GM12878 (cell line): ENCODE results near the gene COL15A1. TPM values are rescaled to one million over a fixed set of nuclear protein-coding genes. Genes with fewer than 3 reads are reported as not detected.

Source experiments
- ATAC-seq: fragments of 200-7000 bp; cut with Tn5 transposase; 3 replicates; pipeline ENCODE4 v1.9.1; 2020; ENCODE audit warnings: mild to moderate bottlenecking, moderate library complexity
- BruUV-seq: library from RNA; stranded (reverse); fragments of 400-500 nt; replicated peaks from 2 replicates; lab custom pipeline; 2021; lab: Mats Ljungman, UMichigan
- CTCF ChIA-PET: fragments of 300-600 bp; sonication (Branson Sonifier 250); formaldehyde crosslinking; extraction: SDS; loops from one replicate; lab custom pipeline; 2021; ENCODE audit warnings: inconsistent platforms; lab: Yijun Ruan, JAX
- POLR2A ChIA-PET: fragments of 350-600 bp; formaldehyde crosslinking; extraction: SDS; loops from one replicate; lab custom pipeline; 2021; ENCODE audit warnings: inconsistent platforms; lab: Charles Lee
- RAD21 ChIA-PET: fragments of 300-600 bp; sonication (Branson Sonifier 250); formaldehyde crosslinking; loops from one replicate; lab custom pipeline; 2023; ENCODE audit warnings: antibody characterized with exemption; ENCODE audit not compliant: unreplicated experiment; lab: Charles Lee
- SMC1A ChIA-PET: fragments of 300-600 bp; sonication (Branson Sonifier 250); formaldehyde crosslinking; loops from one replicate; lab custom pipeline; 2023; ENCODE audit not compliant: unreplicated experiment, uncharacterized antibody; lab: Charles Lee
- DNase-seq: peaks from one replicate; pipeline ENCODE4 v3.0.0-alpha.2; 2011; ENCODE audit warnings: low read depth, low spot score
- FAIRE-seq: peaks from 3 replicates; lab custom pipeline; 2011; peaks lifted over from hg19 to GRCh38; lab: Jason Lieb, UNC
- H2AFZ ChIP-seq: 2 replicates; pipeline ENCODE4 v1.6.0; 2011; ENCODE audit warnings: low read depth, low read length, control low read depth; ENCODE audit not compliant: control insufficient read depth
- H3K27ac ChIP-seq: 2 replicates; pipeline ENCODE4 v1.5.1; 2011; ENCODE audit warnings: control low read depth; ENCODE audit not compliant: control insufficient read depth, insufficient read depth
- H3K27me3 ChIP-seq, 2 experiments: replicated peaks in 1 of 2; 2 replicates each; pipeline versions ENCODE4 v1.6.0 to v1.6.1; 2011; ENCODE audit warnings: low read length in 1 of 2; ENCODE audit not compliant: control insufficient read depth in 2 of 2, insufficient read depth in 2 of 2
- H3K36me3 ChIP-seq, 2 experiments: 2 replicates each; pipeline ENCODE4 v1.5.1; 2011; ENCODE audit warnings: low read length in 1 of 2; ENCODE audit not compliant: control insufficient read depth in 2 of 2, insufficient read depth in 2 of 2
- H3K4me1 ChIP-seq: 2 replicates; pipeline ENCODE4 v1.6.1; 2011; ENCODE audit warnings: mild to moderate bottlenecking, low read length, moderate library complexity, mixed read lengths; ENCODE audit not compliant: control insufficient read depth, insufficient read depth
- H3K4me2 ChIP-seq: 2 replicates; pipeline ENCODE4 v1.6.0; 2011; ENCODE audit warnings: control low read depth; ENCODE audit not compliant: control insufficient read depth, insufficient read depth
- H3K4me3 ChIP-seq: fragments of 200-600 bp; sonication (generic); 2 replicates; pipeline ENCODE4 v1.5.1; 2016
- H3K79me2 ChIP-seq: 2 replicates; pipeline ENCODE4 v1.6.0; 2011; ENCODE audit warnings: low read length; ENCODE audit not compliant: control insufficient read depth, insufficient read depth
- H3K9ac ChIP-seq: 2 replicates; pipeline ENCODE4 v1.8.0; 2011; ENCODE audit warnings: low read length, control low read depth, mixed read lengths; ENCODE audit not compliant: control insufficient read depth, insufficient read depth
- H3K9me3 ChIP-seq: replicated peaks from 3 replicates; pipeline ENCODE4 v1.5.1; 2011; ENCODE audit warnings: mild to moderate bottlenecking, low read length; ENCODE audit not compliant: control insufficient read depth, insufficient read depth
- H4K20me1 ChIP-seq: 2 replicates; pipeline ENCODE4 v1.6.0; 2011; ENCODE audit not compliant: control insufficient read depth, insufficient read depth
- ATF2 ChIP-seq: IDR thresholded peaks from 2 replicates; pipeline ENCODE4 v1.6.1; 2012; ENCODE audit warnings: low read length, inconsistent platforms
- MEF2B ChIP-seq: fragments of 450-650 bp; IDR thresholded peaks from 2 replicates; pipeline ENCODE4 v1.6.1; 2018; ENCODE audit warnings: mild to moderate bottlenecking, moderate library complexity; ENCODE audit not compliant: partially characterized antibody, poor library complexity, severe bottlenecking
- NR2C2 ChIP-seq: IDR thresholded peaks from 2 replicates; pipeline ENCODE4 v1.6.1; 2011; ENCODE audit warnings: borderline replicate concordance, low read depth; ENCODE audit not compliant: control insufficient read depth, insufficient read length
- NR2F1 ChIP-seq: fragments of 450-650 bp; conservative IDR thresholded peaks from 2 replicates; pipeline ENCODE4 v1.6.1; 2017; ENCODE audit warnings: mild to moderate bottlenecking
- POU2F2 ChIP-seq: IDR thresholded peaks from 3 replicates; pipeline ENCODE4 v1.6.1; 2011; ENCODE audit warnings: low read depth, mild to moderate bottlenecking, low read length, borderline replicate concordance
- SMAD1 ChIP-seq: fragments of 450-650 bp; IDR thresholded peaks from 2 replicates; pipeline ENCODE4 v1.6.1; 2018; ENCODE audit warnings: mild to moderate bottlenecking, low read depth; ENCODE audit not compliant: partially characterized antibody
- SPI1 ChIP-seq: IDR thresholded peaks from 2 replicates; pipeline ENCODE4 v1.6.1; 2011; ENCODE audit warnings: low read depth, mild to moderate bottlenecking, low read length, moderate library complexity, borderline replicate concordance; ENCODE audit not compliant: insufficient read depth
- TBL1XR1 ChIP-seq: IDR thresholded peaks from 2 replicates; pipeline ENCODE4 v1.6.1; 2012; ENCODE audit warnings: low read depth, low read length, improper control_type of control experiment
- ZBTB40 ChIP-seq: fragments of 450-650 bp; IDR thresholded peaks from 2 replicates; pipeline ENCODE4 v1.6.1; 2016; ENCODE audit warnings: mild to moderate bottlenecking, moderate library complexity, borderline replicate concordance
- ZSCAN29 ChIP-seq: fragments of 450-650 bp; IDR thresholded peaks from 2 replicates; pipeline ENCODE4 v1.6.1; 2017; ENCODE audit warnings: mild to moderate bottlenecking, moderate library complexity
- whole genome bisulfite sequencing: methylation state at CpG from one replicate; pipeline ENCODE4 v1.1.6; 2016; ENCODE audit warnings: low lambda C conversion rate; ENCODE audit not compliant: insufficient replicate concordance, insufficient coverage; ENCODE audit errors: missing lambda C conversion rate; 5-methylcytosine and 5-hydroxymethylcytosine counted together
- in situ Hi-C: fragments of 300-500 bp; cut with MboI; formaldehyde crosslinking; loops from 9 replicates; pipeline ENCODE4 v1.14.3; 2018; ENCODE audit warnings: mixed read lengths
- intact Hi-C: fragments of 100-400 bp; cut with micrococcal nuclease; formaldehyde crosslinking; loops from one replicate; pipeline ENCODE4 v1.14.2; 2022; ENCODE audit not compliant: unreplicated experiment
- polyA plus RNA-seq, 11 experiments: library from polyadenylated mRNA; depleted of rRNA in 4 of 11; unstranded in 6 of 11; stranded (reverse) in 5 of 11; fragments of >200 nt; fragmentation: Nextera tagmentation in 4 of 11; fragmentation: Illumina TruSeq in 1 of 11; extraction: Ambion mirVana in 4 of 11; extraction: Trizol in 1 of 11; gene quantifications; 1 replicate in 1 of 11; 2 replicates in 10 of 11; pipeline versions ENCODE4 v1.2.1 to v1.2.3, GENCODE V29; 2011 to 2016; ENCODE audit warnings: inconsistent platforms in 2 of 11, missing spikeins in 2 of 11, low read depth in 1 of 11
- total RNA-seq, 4 experiments: library from RNA; depleted of rRNA in 3 of 4; stranded (reverse); fragments of >200 nt in 3 of 4; fragmentation: Illumina TruSeq in 1 of 4; extraction: Trizol in 1 of 4; gene quantifications; 2 replicates each; pipeline versions ENCODE4 v1.2.1 to v1.2.3, GENCODE V29; 2013 to 2021

The COL15A1 gene
- total and polyA plus RNA-seq, 10 of the 15 experiments (the other 5 are each of a cell fraction or from before 2014, with no cell fraction given): 0.01 to 0.28 (median 0.06) TPM; not detected in 2

- SMC1A ChIA-PET: no interaction called here
- intact Hi-C loops (no loop called here), in situ Hi-C loops (no loop called here)
- no peak for TF ChIP-seq NR2F1
- no peak for TF ChIP-seq TBL1XR1
- TF ChIP-seq ZBTB40: no peak
- no peak for TF ChIP-seq MEF2B
- TF ChIP-seq ZSCAN29: no peak
- TF ChIP-seq POU2F2: no peak
- TF ChIP-seq ATF2: no peak
- no peak for TF ChIP-seq SPI1
- no peak for TF ChIP-seq NR2C2
- no peak for TF ChIP-seq SMAD1
- Histone ChIP-seq H3K4me3 (no peak overlapping the region), H2AFZ (no peak overlapping the region), H3K27ac (no peak overlapping the region), H4K20me1 (no peaks in the 10 kb centered on the region), H3K9ac (no peak overlapping the region), H3K4me2 (no peak overlapping the region), H3K9me3 (no peaks in the 10 kb centered on the region; the same call in 2 of the 3 replicates), H3K27me3 (no peaks in the 10 kb centered on the region), H3K36me3 (no peaks in the 10 kb centered on the region), H3K4me1 (no peaks in the 10 kb centered on the region), H3K79me2 (no peaks in the 10 kb centered on the region)
- ATAC-seq (no peak), DNase-seq (no peak), FAIRE-seq (no peak)
- no TSS peak for BruUV-seq
- POLR2A ChIA-PET: no interaction called here
- WGBS: 43% methylated on average over 5 of the region's 5 CpGs
- CTCF ChIA-PET: interaction anchor here (1.1 kb wide), 1 partner anchor 13 kb away, joined by 6 read pairs; no protein-coding TSS in a partner anchor
- RAD21 ChIA-PET: interaction anchor here (0.7 kb wide), 1 partner anchor 148 kb away, joined by 3 read pairs; no protein-coding TSS in a partner anchor
Observed at GRCh38 chr9:99090336-99091130, 146.8 kb downstream of the COL15A1 start.
